Breast epithelium (tissue), 4 donors: ENCODE results near the gene PRSS38. TPM values are rescaled to one million over a fixed set of nuclear protein-coding genes. Genes with fewer than 3 reads are reported as not detected.

Experiments
- DNase-seq, 2 donors: peaks; one replicate each; pipeline ENCODE4 v3.0.0-alpha.2; 2019; ENCODE audit warnings: low spot score in 2 of 2
- H3K27ac ChIP-seq, 2 donors: fragments of 200-600 bp; sonication (generic) in 1 of 2; one replicate each; pipeline ENCODE4 v1.5.1; 2016 to 2019; ENCODE audit warnings: mild to moderate bottlenecking in 1 of 2
- H3K27me3 ChIP-seq, 2 donors: fragments of 200-600 bp; sonication (generic) in 1 of 2; one replicate each; pipeline versions ENCODE4 v1.5.1 to v1.6.0; 2017 to 2019; ENCODE audit warnings: control low read depth in 1 of 2, mild to moderate bottlenecking in 1 of 2
- H3K36me3 ChIP-seq: fragments of 200-600 bp; one replicate; pipeline ENCODE4 v1.5.1; 2019
- H3K4me1 ChIP-seq, 2 donors: fragments of 200-600 bp; sonication (generic); one replicate each; pipeline ENCODE4 v1.5.1; 2016 to 2019; ENCODE audit warnings: control low read depth in 1 of 2
- H3K4me3 ChIP-seq, 3 donors: fragments of 200-600 bp; sonication (generic); 1 replicate in 2 of 3; 2 replicates in 1 of 3; pipeline ENCODE4 v1.5.1; 2016 to 2019; ENCODE audit warnings: mild to moderate bottlenecking in 3 of 3, moderate library complexity in 2 of 3
- H3K9me3 ChIP-seq, 2 donors: fragments of 200-600 bp; sonication (generic) in 1 of 2; one replicate each; pipeline ENCODE4 v1.5.1; 2016 to 2019; ENCODE audit warnings: control low read depth in 1 of 2
- POLR2A ChIP-seq: fragments of 450-650 bp; IDR thresholded peaks from one replicate; pipeline ENCODE4 v1.6.1; 2016; ENCODE audit warnings: antibody characterized with exemption, mild to moderate bottlenecking, moderate library complexity
- POLR2AphosphoS5 ChIP-seq, 3 donors: sonication (generic); formaldehyde crosslinking; IDR thresholded peaks; one replicate each; pipeline ENCODE4 v1.6.1; 2017; ENCODE audit warnings: antibody characterized with exemption in 3 of 3
- intact Hi-C: fragments of 100-400 bp; cut with DNase I; formaldehyde crosslinking; loops from one replicate; pipeline ENCODE4 v1.15.1; 2023; ENCODE audit warnings: low total_unique reads
- total RNA-seq, 3 donors: library from RNA; depleted of rRNA; stranded (reverse); fragments of >200 nt; gene quantifications; one replicate each; pipeline ENCODE4 v1.1.0, GENCODE V29; 2016
- TF ChIP-seq, protein P1 (sequence below), 3 donors: fragments of 450-650 bp; IDR thresholded peaks; one replicate each; pipeline ENCODE4 v1.5.1; 2016 to 2017; ENCODE audit warnings: antibody characterized with exemption in 3 of 3, mild to moderate bottlenecking in 3 of 3, moderate library complexity in 3 of 3

The PRSS38 gene
- total RNA-seq, 3 donors from 2014 or later: not detected

- Histone ChIP-seq H3K27me3 (no peaks in the 10 kb centered on the region), H3K4me3 (no peak overlapping the region), H3K4me1 (no peaks in the 10 kb centered on the region), H3K27ac (no peak overlapping the region), H3K36me3 (no peaks in the 10 kb centered on the region), H3K9me3 (peaks cover 6 to 9% of the 10 kb centered on the region in 2 donors)
- intact Hi-C loops: no loop called here
- no peak for TF ChIP-seq POLR2A
- TF ChIP-seq, protein P1, sequence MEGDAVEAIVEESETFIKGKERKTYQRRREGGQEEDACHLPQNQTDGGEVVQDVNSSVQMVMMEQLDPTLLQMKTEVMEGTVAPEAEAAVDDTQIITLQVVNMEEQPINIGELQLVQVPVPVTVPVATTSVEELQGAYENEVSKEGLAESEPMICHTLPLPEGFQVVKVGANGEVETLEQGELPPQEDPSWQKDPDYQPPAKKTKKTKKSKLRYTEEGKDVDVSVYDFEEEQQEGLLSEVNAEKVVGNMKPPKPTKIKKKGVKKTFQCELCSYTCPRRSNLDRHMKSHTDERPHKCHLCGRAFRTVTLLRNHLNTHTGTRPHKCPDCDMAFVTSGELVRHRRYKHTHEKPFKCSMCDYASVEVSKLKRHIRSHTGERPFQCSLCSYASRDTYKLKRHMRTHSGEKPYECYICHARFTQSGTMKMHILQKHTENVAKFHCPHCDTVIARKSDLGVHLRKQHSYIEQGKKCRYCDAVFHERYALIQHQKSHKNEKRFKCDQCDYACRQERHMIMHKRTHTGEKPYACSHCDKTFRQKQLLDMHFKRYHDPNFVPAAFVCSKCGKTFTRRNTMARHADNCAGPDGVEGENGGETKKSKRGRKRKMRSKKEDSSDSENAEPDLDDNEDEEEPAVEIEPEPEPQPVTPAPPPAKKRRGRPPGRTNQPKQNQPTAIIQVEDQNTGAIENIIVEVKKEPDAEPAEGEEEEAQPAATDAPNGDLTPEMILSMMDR (IDR thresholded peaks at IDR 0.05): no peak
- no peak for DNase-seq
These were observed 13.3 kb downstream of the PRSS38 start for GRCh38 chr1:227828786-227829185.

DNA sequence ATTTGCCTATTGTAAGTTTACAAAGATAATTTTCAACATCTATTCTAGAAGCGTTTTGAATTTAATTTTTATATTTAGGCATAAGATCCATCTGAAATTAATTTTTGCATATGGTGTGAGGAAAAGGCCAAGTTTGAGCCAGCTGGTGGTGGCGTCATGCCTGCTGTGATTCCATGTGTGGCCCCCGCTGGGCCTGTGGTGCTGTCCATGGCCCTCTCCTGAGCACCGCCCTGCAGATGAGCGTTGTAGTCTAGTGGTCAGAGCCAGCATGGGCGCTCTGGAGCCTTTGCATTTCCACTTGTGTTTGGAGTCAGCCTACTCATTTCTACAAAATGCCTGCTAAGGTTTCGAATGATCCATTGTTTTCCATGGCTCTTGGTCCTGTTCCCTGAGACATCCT is 22.7 kb downstream of the PRSS38 start:
- intact Hi-C loops: loop anchor here (5.0 kb wide), 1 partner anchor 961 kb away; no protein-coding TSS in a partner anchor
- TF ChIP-seq POLR2A (no peak), POLR2AphosphoS5 (IDR thresholded peaks at IDR 0.05) (no peak)
- Histone ChIP-seq H3K36me3 (no peaks in the 10 kb centered on the region), H3K9me3 (no peaks in the 10 kb centered on the region), H3K4me3 (no peak overlapping the region), H3K4me1 (no peaks in the 10 kb centered on the region), H3K27me3 (no peaks in the 10 kb centered on the region), H3K27ac (no peak overlapping the region)
- no peak for DNase-seq

GRCh38 chr1:227841096-227841495 is 25.6 kb downstream of the PRSS38 start:
- Histone ChIP-seq H3K27me3 (no peaks in the 10 kb centered on the region), H3K27ac (no peak overlapping the region), H3K36me3 (no peaks in the 10 kb centered on the region), H3K4me3 (no peak overlapping the region), H3K9me3 (peaks cover 0 to 3% of the 10 kb centered on the region in 2 donors), H3K4me1 (no peaks in the 10 kb centered on the region)
- no peak for DNase-seq
- intact Hi-C loops: no loop called here
- TF ChIP-seq POLR2A (no peak), POLR2AphosphoS5 (IDR thresholded peaks at IDR 0.05) (no peak)
- TF ChIP-seq, protein P1 (IDR thresholded peaks at IDR 0.05): no peak

GRCh38 chr1:227844320-227845146 is 29.1 kb downstream of the PRSS38 start:
- Histone ChIP-seq H3K4me1 (no peaks in the 10 kb centered on the region), H3K4me3 (no peak overlapping the region), H3K27ac (no peak overlapping the region), H3K27me3 (no peaks in the 10 kb centered on the region), H3K9me3 (peaks cover 0 to 3% of the 10 kb centered on the region in 2 donors), H3K36me3 (no peaks in the 10 kb centered on the region)
- intact Hi-C loops: no loop called here
- TF ChIP-seq POLR2AphosphoS5 (IDR thresholded peaks at IDR 0.05): no peak
- no peak for TF ChIP-seq POLR2A
- TF ChIP-seq, protein P1 (IDR thresholded peaks at IDR 0.05): no peak
- no peak for DNase-seq

GRCh38 chr1:227845147-227845458 is 29.6 kb downstream of the PRSS38 start:
- no peak overlapping the region for H3K4me3 ChIP-seq
- H3K9me3 ChIP-seq: peaks cover 0 to 3% of the 10 kb centered on the region in 2 donors
- intact Hi-C loops: no loop called here
- H3K27me3 ChIP-seq: no peaks in the 10 kb centered on the region
- no peak for DNase-seq
- H3K36me3 ChIP-seq: no peaks in the 10 kb centered on the region
- no peaks in the 10 kb centered on the region for H3K4me1 ChIP-seq
- H3K27ac ChIP-seq: no peak overlapping the region
- TF ChIP-seq POLR2AphosphoS5 (IDR thresholded peaks at IDR 0.05): no peak

GRCh38 chr1:227845519-227845918 is 30.0 kb downstream of the PRSS38 start:
- no peak for DNase-seq
- peaks cover 0 to 3% of the 10 kb centered on the region in 2 donors for H3K9me3 ChIP-seq
- H3K36me3 ChIP-seq: no peaks in the 10 kb centered on the region
- no peak overlapping the region for H3K27ac ChIP-seq
- TF ChIP-seq, protein P1 (IDR thresholded peaks at IDR 0.05): no peak
- TF ChIP-seq POLR2AphosphoS5 (IDR thresholded peaks at IDR 0.05) (no peak), POLR2A (no peak)
- H3K4me1 ChIP-seq: no peaks in the 10 kb centered on the region
- intact Hi-C loops: no loop called here
- no peak overlapping the region for H3K4me3 ChIP-seq
- no peaks in the 10 kb centered on the region for H3K27me3 ChIP-seq
